Epithelial cell of esophagus (primary cell): ENCODE data around the gene GLO1.

Source experiments
- DNase-seq: peaks from one replicate; pipeline ENCODE4 v3.0.0; 2010; ENCODE audit warnings: low read depth
- H3K4me3 ChIP-seq: 2 replicates; pipeline ENCODE4 v1.5.1; 2011; ENCODE audit warnings: mild to moderate bottlenecking, low read length, control low read depth
- CTCF ChIP-seq: IDR thresholded peaks from 2 replicates; pipeline ENCODE4 v1.5.1; 2011; ENCODE audit warnings: low read depth, mild to moderate bottlenecking, low read length, control low read depth, inconsistent platforms; ENCODE audit not compliant: insufficient read depth; ENCODE audit errors: missing control alignments

The GLO1 gene

GRCh38 chr6:38695227-38695900 is 7.6 kb downstream of the GLO1 start:
- H3K4me3 ChIP-seq, result no peak overlapping the region
- no peak for DNase-seq
- TF ChIP-seq CTCF, result no peak

DNA sequence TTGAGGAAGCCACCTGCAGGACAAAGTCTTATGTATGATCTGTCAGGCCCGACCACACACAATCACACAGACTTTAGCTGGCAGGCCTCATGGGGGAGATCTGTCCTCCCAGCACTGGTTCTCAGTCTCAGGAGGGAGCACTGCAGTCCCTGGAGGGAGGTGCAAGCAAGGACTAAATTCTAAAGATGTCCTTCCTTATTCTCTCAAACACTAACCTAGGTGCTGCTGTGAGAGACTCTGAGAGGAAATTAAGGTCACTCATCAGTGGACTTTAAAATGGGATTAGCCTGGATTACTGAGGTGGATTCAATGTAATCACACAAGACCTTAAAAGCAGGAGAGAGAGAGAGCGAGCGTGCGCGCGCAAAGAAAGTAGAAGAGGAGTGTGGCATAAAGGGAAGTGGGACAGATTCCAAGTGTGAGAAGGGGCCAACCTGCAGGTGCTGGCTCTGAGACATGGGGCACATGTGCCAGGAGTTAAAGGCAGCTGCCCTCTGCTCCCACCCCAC is 14.3 kb downstream of the GLO1 start:
- TF ChIP-seq CTCF, result no peak
- H3K4me3 ChIP-seq, result no peak overlapping the region
- DNase-seq, result no peak

DNA sequence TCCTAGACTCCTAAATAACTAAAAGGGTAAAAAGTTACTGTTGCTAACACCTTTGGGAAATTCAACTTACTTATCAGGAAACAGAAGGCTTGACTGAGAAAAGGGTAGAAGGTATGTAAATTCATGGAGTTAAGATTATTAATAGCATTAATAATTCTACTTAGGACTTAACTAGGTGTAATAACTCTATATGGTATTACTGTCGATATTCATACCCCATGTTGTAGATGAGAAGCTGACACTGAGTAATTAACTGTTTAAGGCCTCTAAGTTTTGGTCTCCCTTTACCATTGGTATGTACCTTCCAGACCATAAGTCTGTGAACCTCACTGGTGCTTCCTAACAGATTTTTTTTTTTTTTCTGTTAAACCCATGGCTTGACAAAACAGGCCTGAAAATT is 15.4 kb downstream of the GLO1 start:
- TF ChIP-seq CTCF, result no peak
- H3K4me3 ChIP-seq, result no peak overlapping the region
- no peak for DNase-seq

DNA sequence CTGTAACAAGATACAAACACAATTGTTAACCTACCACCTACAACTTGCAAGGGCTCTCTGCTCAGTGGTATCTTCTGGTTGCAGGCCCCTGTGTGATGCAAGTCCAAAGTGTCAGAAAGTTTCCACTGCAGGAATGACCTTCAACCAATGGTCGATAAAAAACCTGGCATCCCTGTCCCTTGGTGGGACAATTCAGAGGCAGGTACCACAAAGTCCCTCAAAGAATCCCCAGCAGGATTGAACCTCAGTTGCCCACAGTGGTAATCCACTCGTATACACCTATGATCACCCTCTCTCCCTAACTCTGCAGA is 15.9 kb downstream of the GLO1 start:
- no peak for DNase-seq
- TF ChIP-seq CTCF, result no peak
- H3K4me3 ChIP-seq, result no peak overlapping the region

DNA sequence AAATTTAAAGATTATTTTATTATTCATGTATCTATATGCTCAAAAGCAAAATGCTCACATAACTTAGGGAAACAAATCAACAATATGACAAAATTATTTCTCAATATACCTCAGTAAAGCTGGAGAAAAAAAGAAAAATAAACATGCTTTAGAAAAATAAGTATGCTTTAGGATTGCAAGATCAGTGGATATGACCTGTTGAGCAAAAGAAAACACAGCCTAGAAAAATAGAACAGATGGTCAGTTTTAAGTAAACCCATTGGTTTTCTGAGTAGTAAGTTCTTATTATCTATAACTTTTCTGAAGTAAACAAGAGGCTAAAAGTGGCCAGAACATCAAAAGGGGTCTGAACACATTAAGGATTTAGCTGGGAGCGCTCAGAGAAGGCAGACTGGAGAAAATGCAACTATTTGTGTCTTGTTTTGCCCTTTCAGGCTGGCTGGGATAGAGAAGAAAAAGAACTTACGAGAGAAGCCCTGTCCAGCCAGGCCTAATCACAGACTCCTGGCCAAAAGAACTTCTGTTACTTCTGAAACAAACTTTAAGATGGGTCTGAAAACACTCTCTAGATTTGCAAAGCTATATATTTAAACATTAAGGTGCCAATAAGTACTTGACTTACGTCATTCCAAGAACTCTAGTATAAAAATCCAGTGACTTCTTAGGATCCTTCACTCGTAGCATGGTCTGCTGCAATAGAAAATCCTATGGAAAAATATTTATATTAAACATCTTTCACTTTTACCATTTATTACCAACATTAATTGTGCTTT is 16.5 kb downstream of the GLO1 start:
- no peak overlapping the region for H3K4me3 ChIP-seq
- TF ChIP-seq CTCF, result no peak
- DNase-seq, result no peak

DNA sequence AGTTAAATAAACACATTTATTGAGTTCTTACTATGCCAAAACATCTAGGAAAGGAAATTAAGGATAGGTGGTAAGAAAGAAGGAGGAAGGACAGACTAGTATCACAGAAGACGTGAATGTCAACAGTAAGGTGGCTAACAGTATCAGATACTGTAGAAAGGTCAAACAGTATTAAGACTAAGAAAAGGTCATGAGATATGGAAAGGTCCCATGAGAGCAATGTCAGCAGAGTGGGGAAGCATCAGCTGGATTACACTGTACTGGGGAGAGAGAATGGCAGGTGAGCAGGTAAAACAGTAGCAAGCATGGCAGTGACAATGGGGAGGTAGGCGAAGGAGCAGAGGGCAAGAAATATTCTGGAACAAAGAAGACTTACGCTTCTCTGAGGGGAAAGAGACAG is 18.0 kb downstream of the GLO1 start:
- no peak overlapping the region for H3K4me3 ChIP-seq
- no peak for TF ChIP-seq CTCF
- DNase-seq, result no peak
